Mammary epithelial cell (primary cell): ENCODE measurements around the gene KRT75.

Source experiments
- EZH2 ChIP-seq: IDR thresholded peaks from 2 replicates; pipeline ENCODE4 v1.6.1; 2012; ENCODE audit warnings: low read length, inconsistent platforms, borderline replicate concordance
- TF ChIP-seq, protein P1 (sequence below), 2 donors: IDR thresholded peaks in 1 of 2; conservative IDR thresholded peaks in 1 of 2; 2 replicates each; pipeline ENCODE4 v1.5.1; 2011 to 2012; ENCODE audit warnings: inconsistent platforms in 2 of 2, low read length in 2 of 2, mild to moderate bottlenecking in 2 of 2, control low read depth in 1 of 2, low read depth in 1 of 2; ENCODE audit not compliant: insufficient read depth in 1 of 2; ENCODE audit errors: extremely low read depth in 1 of 2

DNA sequence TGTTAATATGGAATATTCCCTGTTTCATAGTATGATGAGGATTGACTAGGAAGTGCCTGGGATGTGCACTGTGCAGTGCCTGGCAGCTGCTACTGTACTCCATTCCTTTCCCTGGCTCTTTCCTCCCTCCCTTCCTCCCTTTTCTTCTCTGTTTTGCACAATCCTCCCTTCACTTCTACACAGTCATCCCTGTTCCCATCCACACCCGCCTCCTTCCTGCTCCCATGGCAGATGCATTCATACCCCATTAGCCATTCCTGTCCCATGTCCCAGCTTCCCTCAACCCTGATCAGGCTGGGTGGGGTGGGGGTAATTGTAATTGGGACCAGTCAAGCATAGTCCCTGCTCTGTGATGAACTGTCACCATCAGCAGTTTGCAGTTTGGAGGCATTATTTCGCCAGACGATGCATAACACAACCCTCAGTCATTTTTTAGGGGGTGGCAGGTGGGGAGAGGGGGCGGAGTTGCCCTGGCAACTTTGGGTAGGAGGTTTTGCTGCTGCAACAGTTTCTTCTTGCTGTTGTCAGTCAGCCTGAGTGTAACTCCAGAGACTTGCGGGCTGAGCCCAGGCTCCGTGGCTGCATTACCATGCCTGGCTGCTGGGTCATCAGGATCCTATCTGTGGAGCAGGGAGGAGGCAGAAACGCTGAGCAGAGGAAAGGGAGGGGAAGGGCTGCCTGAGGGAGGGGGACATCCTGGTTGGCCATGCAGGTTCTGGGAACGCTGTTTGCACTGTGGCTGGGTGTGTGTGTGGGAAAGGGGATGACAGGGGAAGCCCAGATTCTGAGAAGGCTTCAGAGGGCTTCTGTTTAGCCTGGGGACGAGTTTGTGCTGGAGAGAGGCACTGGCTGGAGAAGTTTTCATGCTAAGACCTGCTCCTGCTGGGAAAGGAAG is 44.6 kb downstream of the KRT75 start:
- TF ChIP-seq, protein P1, sequence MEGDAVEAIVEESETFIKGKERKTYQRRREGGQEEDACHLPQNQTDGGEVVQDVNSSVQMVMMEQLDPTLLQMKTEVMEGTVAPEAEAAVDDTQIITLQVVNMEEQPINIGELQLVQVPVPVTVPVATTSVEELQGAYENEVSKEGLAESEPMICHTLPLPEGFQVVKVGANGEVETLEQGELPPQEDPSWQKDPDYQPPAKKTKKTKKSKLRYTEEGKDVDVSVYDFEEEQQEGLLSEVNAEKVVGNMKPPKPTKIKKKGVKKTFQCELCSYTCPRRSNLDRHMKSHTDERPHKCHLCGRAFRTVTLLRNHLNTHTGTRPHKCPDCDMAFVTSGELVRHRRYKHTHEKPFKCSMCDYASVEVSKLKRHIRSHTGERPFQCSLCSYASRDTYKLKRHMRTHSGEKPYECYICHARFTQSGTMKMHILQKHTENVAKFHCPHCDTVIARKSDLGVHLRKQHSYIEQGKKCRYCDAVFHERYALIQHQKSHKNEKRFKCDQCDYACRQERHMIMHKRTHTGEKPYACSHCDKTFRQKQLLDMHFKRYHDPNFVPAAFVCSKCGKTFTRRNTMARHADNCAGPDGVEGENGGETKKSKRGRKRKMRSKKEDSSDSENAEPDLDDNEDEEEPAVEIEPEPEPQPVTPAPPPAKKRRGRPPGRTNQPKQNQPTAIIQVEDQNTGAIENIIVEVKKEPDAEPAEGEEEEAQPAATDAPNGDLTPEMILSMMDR (conservative IDR thresholded peaks at IDR 0.05 in 1 of 2, IDR thresholded peaks at IDR 0.05 in 1 of 2; ENCODE audit: extremely low read depth in 1 of 2, insufficient read depth in 1 of 2, low read depth in 1 of 2, low read length in 2 of 2) = no peak
- no peak for TF ChIP-seq EZH2
